ENCODE measurements around the gene NR2C1.

NR2C1 gene

DNA sequence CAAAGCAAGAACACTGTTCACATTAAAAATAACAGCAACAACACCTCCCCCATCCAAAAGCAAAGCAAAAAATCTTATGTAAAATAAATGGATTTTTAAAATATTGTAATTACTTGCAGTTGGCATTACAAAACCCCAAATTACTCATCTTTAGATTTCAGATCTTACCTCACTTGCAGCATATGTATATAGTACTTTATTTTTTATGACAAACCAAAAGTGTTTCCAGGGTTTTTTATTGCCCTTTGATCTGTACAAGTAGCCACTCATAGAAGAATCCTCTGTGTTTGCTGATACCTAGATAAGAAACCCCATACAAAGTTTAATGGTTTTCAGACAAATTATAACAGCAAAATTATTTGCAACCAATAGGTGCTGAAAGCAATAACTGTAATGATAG is 12.2 kb upstream of the NR2C1 start:
- no peak for DNase-seq (ENCODE audit: low read depth in 2 of 2)

DNA sequence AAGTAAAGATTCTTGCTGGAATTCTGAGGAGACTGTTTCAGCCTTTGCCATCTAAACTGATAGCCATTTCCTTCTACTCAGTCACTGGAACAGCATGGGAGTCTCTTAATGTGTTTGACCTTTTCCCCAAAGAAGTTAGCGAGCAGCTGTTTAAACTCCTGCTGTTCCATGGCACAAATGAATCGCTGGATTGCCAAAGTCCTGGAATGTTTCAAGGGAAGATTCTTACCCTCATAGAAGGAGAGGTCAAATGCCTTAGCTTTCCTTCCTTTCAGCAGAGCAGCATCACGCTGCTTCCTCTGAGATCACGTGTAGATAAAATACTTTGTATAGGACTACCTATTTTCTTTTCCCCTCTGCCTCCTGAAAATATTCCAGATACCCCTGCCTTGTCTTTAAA is 10.5 kb upstream of the NR2C1 start:
- no peak for DNase-seq (ENCODE audit: low read depth in 2 of 2)

DNA sequence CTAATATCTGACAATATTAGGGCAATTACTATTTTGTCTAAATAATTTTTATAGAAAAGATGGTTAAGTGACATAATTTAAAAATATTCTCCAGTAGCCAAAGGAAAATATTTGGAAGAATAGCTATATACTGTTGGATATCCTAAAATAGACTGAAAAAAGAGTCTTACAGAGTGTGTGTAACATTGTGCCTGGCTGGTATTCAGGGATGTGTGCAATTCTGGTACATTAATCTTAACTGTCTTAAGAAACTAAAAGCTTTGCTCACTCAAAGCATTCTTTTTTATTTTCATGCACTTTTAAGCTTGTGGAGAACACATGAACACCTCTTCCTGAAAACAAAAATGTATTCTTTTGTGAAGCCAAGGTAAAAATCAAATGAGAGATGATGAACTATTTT is 10.1 kb upstream of the NR2C1 start:
- DNase-seq (ENCODE audit: low read depth in 2 of 2): no peak

DNA sequence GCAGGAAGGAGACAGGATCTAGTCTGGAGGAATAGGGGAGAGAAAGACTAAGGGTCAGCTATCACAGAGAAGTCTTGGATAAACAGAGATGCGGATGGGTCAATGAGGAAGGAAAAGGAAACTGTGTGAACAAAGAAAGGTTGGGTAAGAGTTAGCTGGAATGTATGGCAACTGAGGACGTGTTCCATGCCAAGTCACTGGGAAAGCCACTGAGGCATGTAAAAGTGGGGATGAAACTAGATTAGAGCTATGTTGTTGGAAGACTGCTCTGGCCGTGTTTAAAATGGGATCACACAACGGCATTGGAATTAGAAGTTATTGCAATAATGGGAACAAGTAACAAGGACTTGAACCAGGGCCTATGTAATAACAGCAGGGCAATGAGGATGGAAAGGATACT is 3.9 kb upstream of the NR2C1 start:
- DNase-seq (ENCODE audit: low read depth in 2 of 2): no peak

DNA sequence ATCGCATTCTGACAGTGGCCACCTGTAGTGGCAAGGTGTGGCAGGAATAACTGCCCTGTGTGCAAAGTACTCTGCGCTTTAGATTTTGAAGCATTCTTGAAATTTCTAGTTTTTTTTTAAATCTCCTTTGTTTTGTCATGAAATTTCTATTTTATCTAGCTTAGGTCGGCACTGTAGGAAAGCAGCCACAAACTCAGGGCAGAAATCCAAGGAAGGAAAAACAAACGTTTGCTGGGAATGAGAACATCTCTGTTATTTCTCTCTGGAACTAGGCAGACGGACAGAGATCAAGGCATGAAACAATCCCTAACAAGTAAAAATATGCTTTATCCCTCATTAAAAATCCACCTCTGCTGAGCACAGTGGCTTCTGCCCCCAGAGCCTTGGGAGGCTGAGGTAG is 1.3 kb upstream of the NR2C1 start:
- no peak for DNase-seq (ENCODE audit: low read depth in 2 of 2)

DNA sequence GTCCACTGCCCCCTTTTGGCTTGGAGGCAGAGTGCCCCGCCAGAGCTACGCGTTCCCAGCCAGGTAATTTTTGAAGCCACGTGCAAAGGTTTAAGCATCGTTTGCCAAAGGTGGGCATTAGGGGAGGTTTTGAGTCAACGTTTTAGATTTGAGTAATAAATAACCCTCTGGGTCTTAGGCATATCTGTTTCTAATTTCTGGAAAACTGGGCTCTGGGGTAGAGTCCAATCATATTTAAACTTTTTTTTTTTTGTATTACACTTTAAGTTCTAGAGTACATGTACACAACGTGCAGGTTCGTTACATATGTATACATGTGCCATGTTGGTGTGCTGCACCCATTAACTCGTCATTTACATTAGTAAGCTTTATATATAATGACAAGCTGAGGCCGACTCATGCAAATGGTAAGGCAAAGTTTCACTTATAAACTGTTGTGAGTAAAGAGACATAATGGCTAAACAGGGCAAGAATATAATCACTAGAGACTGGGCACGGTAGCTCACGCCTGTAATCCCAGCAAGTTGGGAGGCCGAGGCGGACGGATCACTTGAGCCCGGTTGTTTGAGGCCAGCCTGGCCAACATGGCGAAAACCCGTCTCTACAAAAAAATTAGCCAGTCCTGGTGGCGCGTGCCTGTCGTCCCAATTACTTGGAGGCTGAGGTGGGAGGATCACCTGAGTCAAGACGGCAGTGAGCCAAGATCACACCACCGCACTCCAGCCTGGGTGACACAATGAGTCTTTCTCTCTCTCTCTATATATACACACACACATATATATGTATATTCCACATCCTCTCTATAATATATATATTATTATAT is 491 bp upstream of the NR2C1 start:
- no peak for DNase-seq (ENCODE audit: low read depth in 2 of 2)

DNA sequence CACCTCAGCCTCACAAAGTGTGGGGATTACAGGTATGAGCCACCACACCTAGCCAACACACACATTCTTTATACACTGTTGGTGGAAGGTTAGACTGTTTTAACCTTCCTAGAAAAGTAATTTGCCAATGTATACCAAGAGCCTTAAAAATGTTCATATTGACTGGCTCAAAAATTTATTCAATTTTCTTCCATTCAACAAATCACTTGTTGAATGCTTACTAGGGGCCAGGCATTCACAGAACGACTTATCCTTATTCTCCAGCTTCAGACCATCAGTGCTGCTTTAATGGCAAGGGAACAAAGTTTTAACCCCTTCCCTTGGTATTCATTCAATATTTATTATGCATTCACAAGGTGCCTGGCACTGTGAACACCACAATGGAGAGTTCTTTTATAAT is 3.0 kb downstream of the NR2C1 start:
- DNase-seq (ENCODE audit: low read depth in 2 of 2): no peak

DNA sequence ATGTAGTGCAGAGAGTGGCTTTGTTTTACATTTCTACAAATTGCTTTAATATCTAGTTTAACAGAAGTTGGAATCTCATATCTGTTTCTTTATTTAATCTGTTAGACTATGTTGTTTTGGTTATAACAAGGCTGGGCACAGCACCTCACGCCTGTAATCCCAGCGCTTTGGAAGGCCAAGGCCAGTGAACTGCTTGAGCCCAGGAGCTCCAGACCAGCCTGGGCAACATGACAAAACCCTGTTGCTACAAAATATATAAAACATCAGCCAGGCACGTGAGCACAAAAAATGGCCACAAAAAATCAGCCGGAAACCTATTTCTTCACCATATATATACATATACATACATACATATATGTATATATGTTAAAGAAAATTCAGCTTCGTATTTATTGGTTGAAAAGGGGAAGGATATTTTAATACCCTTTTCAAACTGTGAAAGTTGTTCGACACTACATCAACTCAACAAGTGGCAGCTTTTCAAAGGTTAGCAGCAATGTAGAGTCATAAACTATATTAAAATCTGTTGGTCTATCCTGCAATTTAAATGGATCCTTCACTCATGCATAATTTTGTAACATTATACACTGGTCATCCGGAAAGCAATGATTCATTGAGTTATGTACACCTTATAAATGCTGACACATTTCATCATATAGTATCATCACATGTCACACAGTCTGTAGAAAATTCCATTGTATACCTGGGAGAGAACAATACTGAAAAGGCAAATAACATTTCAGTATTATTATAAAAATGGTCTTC is 7.1 kb downstream of the NR2C1 start:
- DNase-seq (ENCODE audit: low read depth in 2 of 2): no peak

DNA sequence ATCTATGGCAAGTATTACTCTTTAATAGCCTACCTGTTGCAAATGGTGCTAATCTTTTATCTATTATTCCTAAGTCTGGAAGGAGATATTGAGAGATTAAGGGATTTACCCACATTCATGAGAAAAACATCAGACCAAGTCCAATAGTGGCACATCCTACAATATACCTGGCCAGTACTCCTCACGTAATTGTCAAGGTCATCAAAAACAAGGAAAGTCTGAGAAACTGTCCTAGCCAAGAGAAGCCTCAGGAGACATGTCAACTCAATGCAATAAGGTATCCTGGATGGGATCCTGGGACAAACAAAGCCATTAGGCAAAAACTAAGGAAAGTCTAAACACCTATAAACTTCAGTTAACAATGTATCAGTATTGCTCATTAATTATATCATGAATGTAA is 12.5 kb downstream of the NR2C1 start:
- no peak for DNase-seq (ENCODE audit: low read depth in 2 of 2)

DNA sequence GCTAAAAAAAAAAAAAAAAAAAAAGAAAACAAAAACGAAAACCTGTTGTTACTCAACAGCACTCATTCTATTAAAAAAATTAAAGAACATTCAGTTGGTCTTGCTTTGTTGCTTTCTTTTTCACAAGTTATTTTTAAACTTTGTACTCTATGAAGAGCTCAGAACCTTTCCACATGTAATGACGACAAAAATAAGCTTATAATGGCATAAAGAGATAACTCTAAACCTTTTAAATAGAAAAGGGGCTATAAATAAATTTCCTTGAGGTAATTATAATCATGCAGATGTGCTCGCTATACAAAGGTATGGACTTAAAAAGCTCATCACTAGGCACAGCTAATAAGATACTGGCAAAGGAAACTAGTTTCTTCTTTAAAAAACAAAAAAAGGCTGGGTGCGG is 13.4 kb downstream of the NR2C1 start:
- no peak for DNase-seq (ENCODE audit: low read depth in 2 of 2)

DNA sequence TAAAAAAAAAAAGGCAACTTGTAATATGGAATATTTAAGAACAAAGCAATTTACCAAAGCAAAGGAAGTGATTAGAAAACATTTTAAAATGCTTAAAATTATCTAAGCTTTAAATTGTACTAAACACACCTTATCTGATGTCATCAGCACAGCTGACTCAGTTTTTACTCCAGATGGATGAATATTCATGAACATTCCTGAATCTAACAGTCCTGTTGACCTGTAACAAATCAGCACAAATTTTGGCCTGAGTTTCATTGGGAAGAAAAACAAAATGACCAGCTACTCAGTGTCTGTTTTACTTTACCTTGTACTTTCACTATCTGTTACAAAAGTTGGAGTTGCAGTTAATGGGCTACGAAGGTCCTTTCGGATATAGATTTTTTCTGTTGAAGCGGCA is 16.0 kb downstream of the NR2C1 start:
- DNase-seq (ENCODE audit: low read depth in 2 of 2): no peak

DNA sequence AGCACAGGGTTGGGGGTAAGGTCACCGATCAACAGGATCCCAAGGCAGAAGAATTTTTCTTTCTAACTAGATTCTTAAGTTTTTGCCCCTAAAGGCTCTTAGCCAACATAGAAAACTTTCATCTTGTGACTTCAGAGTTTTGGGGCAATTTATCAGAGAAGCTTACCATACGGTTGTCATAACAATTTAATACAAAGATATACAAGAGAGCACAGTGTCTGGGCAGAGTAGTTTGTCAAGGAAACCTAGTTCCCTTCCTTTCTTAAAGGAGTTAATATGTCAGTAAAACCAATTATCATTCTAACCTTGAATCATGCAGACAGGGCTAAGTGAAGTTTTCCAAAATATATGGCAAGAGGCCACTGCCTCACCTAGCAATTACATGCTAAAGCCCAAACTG is 18.4 kb downstream of the NR2C1 start:
- no peak for DNase-seq (ENCODE audit: low read depth in 2 of 2)

DNA sequence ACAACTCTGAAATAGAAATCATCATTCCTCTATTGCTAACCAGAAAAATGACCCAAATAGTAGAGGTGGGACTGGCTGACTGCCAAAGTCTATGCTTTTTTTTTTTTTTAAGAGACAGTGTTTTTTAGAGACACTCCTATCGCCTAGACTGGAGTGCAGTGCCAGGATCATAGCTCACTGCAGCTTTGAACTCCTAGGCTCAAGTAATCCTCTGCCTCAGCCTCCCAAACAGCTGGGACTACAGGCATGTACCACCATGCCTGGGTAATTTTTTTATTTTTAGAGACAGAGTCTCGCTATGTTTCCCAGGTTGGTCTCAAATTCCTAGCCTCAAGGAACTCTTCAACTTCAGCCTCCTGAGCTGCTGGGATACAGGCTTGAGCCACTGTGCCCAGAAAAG is 19.2 kb downstream of the NR2C1 start:
- no peak for DNase-seq (ENCODE audit: low read depth in 2 of 2)

DNA sequence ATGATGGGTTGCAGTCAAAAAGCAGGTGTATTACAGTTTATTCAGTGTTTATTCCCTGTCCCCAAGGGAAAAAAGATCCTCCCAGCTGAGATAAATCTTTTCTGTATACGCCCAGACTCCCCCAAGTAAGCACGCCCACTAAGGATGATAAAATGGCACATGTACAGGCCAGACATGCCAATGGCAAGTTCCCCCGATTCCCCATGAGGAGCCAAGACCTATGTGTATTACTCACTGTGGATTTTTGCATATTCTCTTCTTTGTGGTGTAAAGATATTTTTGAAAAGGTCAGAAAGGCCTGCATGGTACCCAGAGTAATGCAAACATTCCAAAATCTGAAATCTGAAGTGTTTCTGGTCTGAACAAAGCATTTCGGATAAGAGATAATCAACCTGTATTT is 22.2 kb downstream of the NR2C1 start:
- DNase-seq (ENCODE audit: low read depth in 2 of 2): no peak

DNA sequence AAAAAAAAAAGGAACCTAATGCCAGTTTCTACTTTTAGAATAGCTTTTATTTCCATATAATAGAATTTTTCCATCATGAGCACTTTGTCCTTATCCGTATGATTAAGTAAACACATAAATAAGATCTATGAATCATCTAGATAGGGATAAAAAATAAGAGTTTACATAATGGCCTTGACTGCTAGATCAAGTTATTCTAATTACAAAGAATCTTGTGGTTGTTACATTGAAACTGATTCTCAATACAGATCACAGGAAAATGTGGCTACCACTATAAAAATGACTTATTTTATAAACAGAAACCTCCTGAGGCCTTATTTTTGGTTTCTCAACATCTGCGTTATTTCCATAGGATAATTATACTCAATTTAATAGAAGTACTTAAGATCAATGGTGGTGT is 35.5 kb downstream of the NR2C1 start:
- no peak for DNase-seq (ENCODE audit: low read depth in 2 of 2)

DNA sequence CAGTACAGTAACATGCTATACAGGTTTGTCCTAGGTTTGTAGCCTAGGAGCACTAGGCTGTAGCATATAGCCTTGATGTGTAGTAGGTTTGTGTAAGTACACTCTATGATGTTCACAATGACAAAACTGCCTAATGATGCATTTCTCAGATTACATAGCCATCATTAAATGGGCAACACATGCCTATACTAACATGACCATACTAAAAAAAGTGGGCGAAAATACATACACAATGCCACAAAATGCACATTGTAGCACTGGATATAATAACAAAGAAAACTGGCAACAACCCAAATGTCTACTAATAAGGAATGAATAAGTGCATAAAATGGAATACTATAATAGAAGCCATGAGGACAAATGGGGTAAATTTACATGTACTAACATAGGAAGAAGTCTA is 38.7 kb downstream of the NR2C1 start:
- DNase-seq (ENCODE audit: low read depth in 2 of 2): no peak

DNA sequence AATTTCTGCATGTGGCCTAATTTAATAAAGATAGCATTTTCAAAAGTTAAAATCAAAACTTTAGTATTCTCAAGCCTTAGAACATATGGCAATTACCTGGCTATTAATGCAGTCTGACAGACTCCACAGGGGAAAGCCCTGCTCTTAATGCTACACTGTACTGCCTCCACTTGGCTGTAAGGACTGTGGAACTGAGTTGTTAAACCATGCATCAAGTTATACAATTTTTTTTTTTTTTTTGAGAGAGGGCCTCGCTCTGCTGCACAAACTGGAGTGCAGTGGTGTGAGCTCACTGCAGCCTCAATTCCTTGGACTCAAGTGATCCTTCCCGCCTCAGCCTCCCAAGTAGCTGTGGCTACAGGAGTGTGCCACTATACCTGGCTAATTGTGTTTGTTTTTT is 50.9 kb downstream of the NR2C1 start:
- DNase-seq (ENCODE audit: low read depth in 2 of 2): no peak

DNA sequence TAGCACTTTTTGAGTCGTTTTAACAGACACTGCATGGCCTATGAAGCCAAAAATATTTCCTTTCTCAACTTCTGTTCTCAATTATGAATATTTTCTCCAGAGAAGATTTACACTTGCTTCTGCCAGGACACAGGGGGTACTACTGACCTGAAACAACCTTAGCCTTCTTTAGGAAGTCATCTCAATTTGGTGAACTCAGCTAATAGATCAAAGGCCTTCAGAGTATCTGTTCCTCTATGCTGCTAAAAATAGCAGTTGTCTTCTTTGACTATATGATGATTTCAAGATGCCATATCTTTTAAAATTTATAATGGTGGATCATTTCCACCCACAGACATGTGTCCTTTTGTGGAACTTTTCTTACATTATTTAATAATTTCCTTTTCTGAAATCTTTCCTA is 55.9 kb downstream of the NR2C1 start:
- DNase-seq (ENCODE audit: low read depth in 2 of 2): no peak

DNA sequence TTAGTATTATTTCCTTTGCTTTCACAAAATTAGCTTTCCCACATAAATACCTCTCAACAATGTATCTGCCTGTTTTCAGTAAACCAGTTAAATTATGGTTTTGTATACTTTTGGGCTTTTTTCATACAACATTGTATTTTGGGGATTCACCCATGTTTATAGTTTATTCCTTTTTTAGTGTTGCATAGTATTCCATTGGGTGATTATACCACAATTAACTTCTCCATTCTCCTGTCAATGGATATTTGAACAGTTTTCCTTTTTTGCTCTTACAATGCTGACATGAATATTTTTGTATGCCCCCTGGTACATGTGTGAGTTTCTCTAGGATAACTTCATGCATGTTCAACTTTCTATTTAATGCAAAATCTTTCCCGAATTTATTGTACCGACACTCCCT is 57.3 kb downstream of the NR2C1 start:
- DNase-seq (ENCODE audit: low read depth in 2 of 2): no peak

DNA sequence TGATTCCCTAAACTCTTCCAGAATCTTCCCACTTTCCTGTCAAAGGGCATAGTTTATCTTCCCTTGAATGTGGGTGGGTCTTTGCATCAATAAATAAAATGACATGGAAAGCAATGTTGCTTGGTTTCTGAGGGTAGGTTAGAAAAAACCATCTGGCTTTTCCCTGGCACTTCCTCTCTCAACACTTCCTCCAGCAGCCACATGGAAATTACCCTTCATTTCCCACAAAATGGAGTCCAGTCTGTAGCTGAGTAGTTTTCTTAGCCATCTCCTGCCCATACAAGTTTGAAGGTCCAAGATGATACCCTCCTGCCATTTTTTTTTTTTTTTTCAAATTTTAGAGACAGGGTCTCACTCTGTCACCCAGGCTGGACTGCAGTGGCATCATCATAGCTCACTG is 58.9 kb downstream of the NR2C1 start:
- no peak for DNase-seq (ENCODE audit: low read depth in 2 of 2)

DNA sequence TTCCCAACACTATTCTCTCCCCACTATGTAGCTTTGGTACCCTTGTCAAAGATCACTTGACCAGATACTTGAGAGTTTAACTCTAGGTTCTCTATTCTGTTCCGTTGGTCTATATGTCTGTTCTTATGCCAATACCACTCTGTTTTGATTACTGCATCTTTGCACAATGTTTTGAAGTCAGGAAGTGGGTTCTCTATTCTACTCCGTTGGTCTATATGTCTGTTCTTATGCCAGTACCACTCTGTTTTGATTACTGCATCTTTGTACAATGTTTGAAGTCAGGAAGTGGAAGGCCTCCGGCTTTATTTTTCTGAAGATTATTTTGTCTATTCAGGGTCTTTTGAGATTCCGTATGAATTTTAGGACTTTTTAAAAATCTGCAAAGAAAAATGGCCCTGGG is 67.2 kb downstream of the NR2C1 start:
- no peak for DNase-seq (ENCODE audit: low read depth in 2 of 2)

DNA sequence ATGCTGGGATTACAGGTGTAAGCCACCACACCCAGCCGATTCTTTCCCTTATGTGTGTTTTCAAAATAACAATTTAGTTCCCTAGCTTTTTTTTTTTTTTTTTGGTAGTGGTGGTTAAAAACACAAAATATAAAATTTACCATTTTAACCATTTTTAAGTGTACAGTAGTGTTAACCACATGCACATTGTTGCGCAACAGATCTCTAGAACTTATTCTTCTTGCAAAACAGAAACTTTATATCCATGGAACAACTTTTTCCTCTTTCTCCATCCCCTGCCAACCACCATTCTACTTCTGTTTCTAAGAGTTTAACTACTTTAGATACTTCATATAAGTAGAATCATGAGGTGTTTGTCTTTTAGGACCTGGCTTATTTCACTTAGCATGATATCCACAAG is 68.8 kb downstream of the NR2C1 start:
- DNase-seq (ENCODE audit: low read depth in 2 of 2): no peak

DNA sequence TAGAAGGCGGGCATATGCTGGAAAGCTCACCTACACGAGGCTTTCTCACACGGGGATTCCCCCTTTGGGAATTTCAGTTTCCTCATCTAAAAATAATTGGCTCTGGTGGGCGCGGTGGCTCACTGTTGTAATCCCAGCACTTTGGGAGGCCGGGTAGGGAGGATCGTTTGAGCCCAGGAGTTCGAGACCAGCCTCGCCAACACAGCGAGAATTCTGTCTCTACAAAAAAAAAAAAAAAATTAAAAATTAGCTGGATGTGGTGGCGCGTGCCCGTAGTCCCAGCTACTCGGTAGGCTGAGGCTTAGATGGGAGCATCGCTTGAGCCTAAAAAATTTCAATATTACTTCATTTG is 69.5 kb downstream of the NR2C1 start:
- DNase-seq (ENCODE audit: low read depth in 2 of 2): no peak

Measured in stimulated activated CD4-positive, alpha-beta T cell treated with anti-CD3 and anti-CD28 coated beads, Interleukin-15, amount 100 ng/mL, for 48 hours (primary cell).